Measurements from ENCODE around the gene TBC1D5.
"Not testable (repeated sequence)": the region's sequence is repeated elsewhere in the genome, so short reads cannot be mapped to it uniquely, and the experiment has no call there.

The TBC1D5 gene, protein sequence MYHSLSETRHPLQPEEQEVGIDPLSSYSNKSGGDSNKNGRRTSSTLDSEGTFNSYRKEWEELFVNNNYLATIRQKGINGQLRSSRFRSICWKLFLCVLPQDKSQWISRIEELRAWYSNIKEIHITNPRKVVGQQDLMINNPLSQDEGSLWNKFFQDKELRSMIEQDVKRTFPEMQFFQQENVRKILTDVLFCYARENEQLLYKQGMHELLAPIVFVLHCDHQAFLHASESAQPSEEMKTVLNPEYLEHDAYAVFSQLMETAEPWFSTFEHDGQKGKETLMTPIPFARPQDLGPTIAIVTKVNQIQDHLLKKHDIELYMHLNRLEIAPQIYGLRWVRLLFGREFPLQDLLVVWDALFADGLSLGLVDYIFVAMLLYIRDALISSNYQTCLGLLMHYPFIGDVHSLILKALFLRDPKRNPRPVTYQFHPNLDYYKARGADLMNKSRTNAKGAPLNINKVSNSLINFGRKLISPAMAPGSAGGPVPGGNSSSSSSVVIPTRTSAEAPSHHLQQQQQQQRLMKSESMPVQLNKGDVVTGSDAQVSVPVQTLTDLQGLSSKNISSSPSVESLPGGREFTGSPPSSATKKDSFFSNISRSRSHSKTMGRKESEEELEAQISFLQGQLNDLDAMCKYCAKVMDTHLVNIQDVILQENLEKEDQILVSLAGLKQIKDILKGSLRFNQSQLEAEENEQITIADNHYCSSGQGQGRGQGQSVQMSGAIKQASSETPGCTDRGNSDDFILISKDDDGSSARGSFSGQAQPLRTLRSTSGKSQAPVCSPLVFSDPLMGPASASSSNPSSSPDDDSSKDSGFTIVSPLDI

DNA sequence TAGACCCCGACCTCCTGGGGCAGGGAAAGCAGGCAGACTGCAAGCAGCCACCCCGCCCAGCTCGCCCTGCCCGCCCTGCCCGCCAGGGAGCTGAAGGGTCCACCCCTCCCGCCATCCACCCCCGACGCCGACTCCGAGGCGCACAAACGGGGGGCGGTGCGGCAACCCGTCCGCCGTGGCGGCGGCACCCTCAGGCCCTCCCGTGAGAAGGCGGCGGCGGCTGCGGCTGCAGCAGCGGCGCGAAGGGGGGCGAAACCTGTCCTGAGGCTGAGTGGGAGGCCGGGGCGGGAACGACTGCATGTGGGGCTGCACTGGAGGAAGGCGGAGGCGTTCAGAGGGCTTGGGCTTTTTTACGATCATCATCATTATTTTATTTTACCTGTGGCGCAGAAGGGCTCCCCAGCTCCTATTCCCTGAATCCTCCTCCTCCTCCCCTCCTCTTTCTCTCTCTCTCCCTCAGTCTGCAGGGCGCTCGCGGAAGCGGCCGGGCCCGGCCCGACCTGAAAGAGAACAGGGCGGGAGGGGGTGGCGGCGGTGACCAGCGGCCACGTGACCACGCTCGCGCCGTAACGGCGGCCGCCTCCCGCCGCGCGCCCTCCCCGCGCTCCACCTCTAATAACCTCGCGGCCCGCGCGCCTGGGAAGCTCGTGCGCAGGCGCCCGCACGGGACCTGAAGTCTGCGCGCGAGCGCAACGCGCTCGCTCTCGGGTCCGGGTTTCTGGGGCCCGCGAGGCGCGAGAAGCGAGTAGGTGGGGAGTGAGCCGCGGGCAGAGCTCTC is at the start of gene TBC1D5:
TBC1D5 (minus strand) TSS at position 530 of the 778 bp plus-strand sequence. CDS start 234,061 bp downstream, outside the sequence.
- Mint-ChIP-seq H3K27me3 (ENCODE audit: low read depth, poor library complexity) (no peaks in the 10 kb centered on the region), H3K4me3 (peak within 1 kb of the TSS; percentile 88), H3K4me1 (peaks cover 84% of the 10 kb centered on the region), H3K9me3 (peaks cover 4% of the 10 kb centered on the region), H3K36me3 (ENCODE audit: low read depth) (peaks cover 8% of the 10 kb centered on the region), H3K27ac (peak within 1 kb of the TSS; percentile 99)
- DNase-seq, result peak; percentile 91
- TF ChIP-seq, protein P1, sequence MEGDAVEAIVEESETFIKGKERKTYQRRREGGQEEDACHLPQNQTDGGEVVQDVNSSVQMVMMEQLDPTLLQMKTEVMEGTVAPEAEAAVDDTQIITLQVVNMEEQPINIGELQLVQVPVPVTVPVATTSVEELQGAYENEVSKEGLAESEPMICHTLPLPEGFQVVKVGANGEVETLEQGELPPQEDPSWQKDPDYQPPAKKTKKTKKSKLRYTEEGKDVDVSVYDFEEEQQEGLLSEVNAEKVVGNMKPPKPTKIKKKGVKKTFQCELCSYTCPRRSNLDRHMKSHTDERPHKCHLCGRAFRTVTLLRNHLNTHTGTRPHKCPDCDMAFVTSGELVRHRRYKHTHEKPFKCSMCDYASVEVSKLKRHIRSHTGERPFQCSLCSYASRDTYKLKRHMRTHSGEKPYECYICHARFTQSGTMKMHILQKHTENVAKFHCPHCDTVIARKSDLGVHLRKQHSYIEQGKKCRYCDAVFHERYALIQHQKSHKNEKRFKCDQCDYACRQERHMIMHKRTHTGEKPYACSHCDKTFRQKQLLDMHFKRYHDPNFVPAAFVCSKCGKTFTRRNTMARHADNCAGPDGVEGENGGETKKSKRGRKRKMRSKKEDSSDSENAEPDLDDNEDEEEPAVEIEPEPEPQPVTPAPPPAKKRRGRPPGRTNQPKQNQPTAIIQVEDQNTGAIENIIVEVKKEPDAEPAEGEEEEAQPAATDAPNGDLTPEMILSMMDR (IDR thresholded peaks at IDR 0.05), result no peak

DNA sequence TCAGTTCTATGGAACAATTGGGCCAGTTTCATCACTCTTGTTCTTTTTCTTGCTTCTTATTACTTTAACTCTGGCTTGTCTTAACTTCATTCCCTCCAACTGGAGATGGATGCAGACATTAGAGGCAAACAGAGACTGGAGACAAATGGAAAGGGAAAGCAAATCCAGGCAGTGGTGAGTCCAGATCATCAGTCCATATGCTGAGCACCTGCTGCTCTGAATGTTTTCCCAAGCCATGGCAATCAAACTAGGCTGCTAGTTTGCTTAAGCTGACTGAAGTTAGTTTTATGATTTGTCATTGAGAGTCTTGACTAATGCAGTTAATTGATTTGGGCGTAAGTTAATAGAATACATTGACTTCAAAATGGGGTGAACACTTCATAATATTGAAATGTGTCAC is 41.0 kb upstream of the TBC1D5 start:
- no peak for DNase-seq
- Mint-ChIP-seq H3K27me3 (ENCODE audit: low read depth, poor library complexity) (peaks cover 14% of the 10 kb centered on the region), H3K9me3 (peaks cover 7% of the 10 kb centered on the region), H3K36me3 (ENCODE audit: low read depth) (no peaks in the 10 kb centered on the region), H3K4me3 (no peak overlapping the region), H3K4me1 (no peaks in the 10 kb centered on the region), H3K27ac (no peak overlapping the region)
- TF ChIP-seq, protein P1 (IDR thresholded peaks at IDR 0.05), result no peak

DNA sequence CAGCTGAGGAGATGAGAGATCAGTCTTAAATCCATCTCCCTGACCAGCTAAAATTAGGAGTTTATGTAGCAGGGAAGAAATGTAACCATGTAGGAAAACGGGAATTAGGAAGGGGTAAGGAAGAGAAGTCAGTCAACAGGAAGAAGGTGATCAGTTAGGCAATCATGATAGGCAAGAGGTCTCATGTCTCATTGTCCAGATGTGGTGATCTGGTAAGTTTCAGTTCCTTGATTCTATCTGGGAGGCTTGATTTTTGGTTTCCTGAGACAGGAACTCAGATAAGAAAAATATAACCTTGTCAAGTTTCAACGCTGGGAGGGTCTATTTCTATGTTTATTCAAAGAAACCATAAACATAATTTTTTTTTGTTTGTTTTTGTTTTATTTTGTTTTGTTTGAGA is 40.3 kb upstream of the TBC1D5 start:
- Mint-ChIP-seq H3K4me3 (no peak overlapping the region), H3K9me3 (peaks cover 7% of the 10 kb centered on the region), H3K36me3 (ENCODE audit: low read depth) (no peaks in the 10 kb centered on the region), H3K4me1 (no peaks in the 10 kb centered on the region), H3K27me3 (ENCODE audit: low read depth, poor library complexity) (peaks cover 17% of the 10 kb centered on the region), H3K27ac (no peak overlapping the region)
- TF ChIP-seq, protein P1 (IDR thresholded peaks at IDR 0.05), result no peak
- DNase-seq, result no peak

DNA sequence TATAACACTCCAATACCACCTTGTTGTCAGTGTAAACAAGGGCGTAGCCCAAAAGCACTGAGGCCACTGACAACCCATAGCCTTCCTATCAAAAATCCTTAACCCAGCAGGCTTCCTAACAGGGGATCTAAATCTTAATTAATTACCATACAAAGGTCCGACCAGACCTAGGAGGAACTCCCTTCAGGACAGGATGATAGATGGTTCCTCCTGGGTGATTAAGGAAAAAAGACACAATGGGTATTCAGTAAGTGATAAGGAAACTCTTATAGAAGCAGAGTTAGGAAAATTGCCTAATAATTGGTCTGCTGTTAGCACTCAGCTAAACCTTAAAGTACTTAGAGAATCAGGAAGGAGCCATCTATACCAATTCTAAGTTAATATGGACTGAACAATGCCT is 37.9 kb upstream of the TBC1D5 start:
- not testable (repeated sequence) for DNase-seq; H3K27ac Mint-ChIP-seq; H3K4me3 Mint-ChIP-seq; H3K4me1 Mint-ChIP-seq; H3K36me3 Mint-ChIP-seq (ENCODE audit: low read depth)
- H3K9me3 Mint-ChIP-seq, result peaks cover 12% of the 10 kb centered on the region
- peaks cover 20% of the 10 kb centered on the region for H3K27me3 Mint-ChIP-seq (ENCODE audit: low read depth, poor library complexity)

DNA sequence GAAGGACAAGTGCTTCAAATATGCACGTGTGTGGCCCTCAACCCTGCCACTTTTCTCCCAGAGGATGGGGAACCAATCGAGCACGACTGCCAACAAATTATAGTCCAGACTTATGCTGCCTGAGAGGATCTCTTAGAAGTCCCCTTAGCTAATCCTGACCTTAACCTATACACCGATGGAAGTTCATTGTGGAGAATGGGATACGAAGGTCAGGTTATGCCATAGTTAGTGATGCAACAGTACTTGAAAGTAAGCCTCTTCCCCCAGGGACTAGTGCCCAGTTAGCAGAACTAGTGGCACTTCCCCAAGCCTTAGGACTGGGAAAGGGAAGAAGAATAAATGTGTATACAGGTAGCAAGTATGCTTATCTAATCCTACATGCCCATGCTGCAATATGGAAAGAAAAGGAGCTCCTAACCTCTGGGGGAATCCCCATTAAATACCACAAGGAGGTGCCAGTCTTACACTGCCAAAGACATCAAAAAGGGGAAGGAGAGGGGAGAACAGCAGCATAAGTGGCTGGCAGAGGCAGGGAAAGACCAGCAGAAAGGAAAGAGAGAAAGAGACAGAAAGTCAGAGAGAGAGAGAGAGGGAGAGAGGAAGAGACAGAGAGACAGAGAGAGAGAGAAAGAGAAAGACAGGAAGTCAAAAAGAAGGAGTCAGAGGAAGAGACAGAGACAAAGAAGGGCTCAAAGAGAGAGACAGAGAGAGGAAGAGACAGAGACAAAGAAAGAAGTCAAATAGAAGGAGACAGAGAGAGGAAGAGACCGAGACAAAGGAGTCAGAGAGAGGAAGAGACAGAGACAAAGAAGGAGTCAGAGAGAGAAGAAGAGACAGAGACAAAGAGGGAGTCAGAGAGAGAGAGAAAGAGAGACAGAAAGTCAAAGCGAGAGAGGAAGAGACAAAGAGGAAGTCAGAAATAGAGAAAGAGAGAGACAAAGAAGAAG is 37.1 kb upstream of the TBC1D5 start:
- not testable (repeated sequence) for H3K4me1 Mint-ChIP-seq; DNase-seq; H3K36me3 Mint-ChIP-seq (ENCODE audit: low read depth); H3K4me3 Mint-ChIP-seq; H3K27ac Mint-ChIP-seq
- Mint-ChIP-seq H3K27me3 (ENCODE audit: low read depth, poor library complexity) (peaks cover 20% of the 10 kb centered on the region), H3K9me3 (peaks cover 14% of the 10 kb centered on the region)

DNA sequence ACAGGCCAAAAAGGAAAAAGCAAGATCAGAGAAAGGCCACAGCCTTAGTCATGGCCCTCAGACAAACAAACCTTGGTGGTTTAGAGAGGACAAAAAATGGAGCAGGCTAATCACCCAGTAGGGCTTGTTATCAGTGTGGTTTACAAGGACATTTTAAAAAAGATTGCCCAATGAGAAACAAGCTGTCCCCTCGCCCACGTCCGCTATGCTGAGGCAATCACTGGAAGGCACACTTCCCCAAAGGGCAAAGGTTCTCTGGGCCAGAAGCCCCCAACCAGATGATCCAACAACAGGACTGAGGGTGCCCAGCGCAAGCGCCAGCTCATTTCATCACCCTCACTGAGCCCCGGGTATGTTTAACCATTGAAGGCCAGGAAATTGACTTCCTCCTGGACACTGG is 34.9 kb upstream of the TBC1D5 start:
- not testable (repeated sequence) for H3K4me3 Mint-ChIP-seq; H3K36me3 Mint-ChIP-seq (ENCODE audit: low read depth); H3K27ac Mint-ChIP-seq; H3K4me1 Mint-ChIP-seq; DNase-seq
- Mint-ChIP-seq H3K27me3 (ENCODE audit: low read depth, poor library complexity) (peaks cover 20% of the 10 kb centered on the region), H3K9me3 (peaks cover 11% of the 10 kb centered on the region)

Data from nephron progenitor cell (in vitro differentiated cells).